GM18858 (cell line): ENCODE measurements around the gene ENPP6.
"Not testable (repeated sequence)": the region's sequence is repeated elsewhere in the genome, so short reads cannot be mapped to it uniquely, and the experiment has no call there.

Source experiments
- ATAC-seq: cut with Tn5 transposase; IDR thresholded peaks from one replicate; pipeline ENCODE4 v1.9.1; 2021; ENCODE audit not compliant: unreplicated experiment

ENPP6 gene

GRCh38 chr4:184066584-184067300, 150.9 kb downstream of the ENPP6 start:
- no peak for ATAC-seq

- no peak for ATAC-seq
Measured at GRCh38 chr4:184064877-184065276, 152.8 kb downstream of the ENPP6 start.

GRCh38 chr4:184062769-184063168, 154.9 kb downstream of the ENPP6 start:
- ATAC-seq = no peak

- no peak for ATAC-seq
Measured at GRCh38 chr4:184061582-184061981, 156.1 kb downstream of the ENPP6 start.

GRCh38 chr4:184059099-184059498, 158.6 kb downstream of the ENPP6 start:
- no peak for ATAC-seq

GRCh38 chr4:184058026-184058425, 159.6 kb downstream of the ENPP6 start:
- no peak for ATAC-seq

GRCh38 chr4:184056877-184057276, 160.8 kb downstream of the ENPP6 start:
- no peak for ATAC-seq

GRCh38 chr4:184053434-184053833, 164.2 kb downstream of the ENPP6 start:
- ATAC-seq = no peak

- ATAC-seq = no peak
Measured at GRCh38 chr4:184052616-184053015, 165.1 kb downstream of the ENPP6 start.

GRCh38 chr4:184051262-184051661, 166.4 kb downstream of the ENPP6 start:
- not testable (repeated sequence) for ATAC-seq

- no peak for ATAC-seq
Measured at GRCh38 chr4:184046148-184046547, 171.5 kb downstream of the ENPP6 start.

- no peak for ATAC-seq
Measured at GRCh38 chr4:184041156-184041555, 176.5 kb downstream of the ENPP6 start.

- no peak for ATAC-seq
Measured at GRCh38 chr4:184039963-184040383, 177.7 kb downstream of the ENPP6 start.
